NCI-H2227 (cell line): Measurements from ENCODE around the gene TVP23B.
A peak's percentile ranks its signal among the peaks of the same experiment; 100 is the strongest.
"Not testable (repeated sequence)": the region's sequence is repeated elsewhere in the genome, so short reads cannot be mapped to it uniquely, and the experiment has no call there.

Experiments used
- DNase-seq: peaks from one replicate; lab custom pipeline; 2025; ENCODE audit not compliant: unreplicated experiment; lab: John Stamatoyannopoulos, UW

The TVP23B gene

GRCh38 chr17:18780991-18781718, at the start of gene TVP23B:
TSS of gene TVP23B (plus strand) at chr17:18781183. CDS start at chr17:18781294, 111 bp downstream.
- DNase-seq, result peak; percentile 93

- not testable (repeated sequence) for DNase-seq
Measured at GRCh38 chr17:18732438-18732837, 48.5 kb upstream of the TVP23B start.

GRCh38 chr17:18733350-18733749, 47.6 kb upstream of the TVP23B start:
- not testable (repeated sequence) for DNase-seq

GRCh38 chr17:18739616-18740391, 41.2 kb upstream of the TVP23B start:
- DNase-seq, result not testable (repeated sequence)

GRCh38 chr17:18741228-18741627, 39.8 kb upstream of the TVP23B start:
- DNase-seq, result not testable (repeated sequence)

- DNase-seq, result not testable (repeated sequence)
Measured at GRCh38 chr17:18743699-18744421, 37.1 kb upstream of the TVP23B start, which contains the start of gene FBXW10. TSS of gene FBXW10 (plus strand) at chr17:18744054. CDS start at chr17:18744245, 191 bp downstream.

GRCh38 chr17:18744726-18745125, 36.3 kb upstream of the TVP23B start:
- DNase-seq, result not testable (repeated sequence)

- DNase-seq, result not testable (repeated sequence)
Measured at GRCh38 chr17:18746551-18746950, 34.4 kb upstream of the TVP23B start.

GRCh38 chr17:18747501-18747900, 33.5 kb upstream of the TVP23B start:
- DNase-seq, result not testable (repeated sequence)

- DNase-seq, result not testable (repeated sequence)
Measured at GRCh38 chr17:18750242-18750641, 30.7 kb upstream of the TVP23B start.

GRCh38 chr17:18753829-18754409, 27.1 kb upstream of the TVP23B start:
- not testable (repeated sequence) for DNase-seq

GRCh38 chr17:18755969-18756368, 25.0 kb upstream of the TVP23B start:
- not testable (repeated sequence) for DNase-seq

- not testable (repeated sequence) for DNase-seq
Measured at GRCh38 chr17:18757368-18758044, 23.5 kb upstream of the TVP23B start.

GRCh38 chr17:18758344-18758743, 22.6 kb upstream of the TVP23B start:
- DNase-seq, result not testable (repeated sequence)

GRCh38 chr17:18760221-18760620, 20.8 kb upstream of the TVP23B start:
- not testable (repeated sequence) for DNase-seq

GRCh38 chr17:18770572-18770971, 10.4 kb upstream of the TVP23B start:
- not testable (repeated sequence) for DNase-seq

GRCh38 chr17:18771066-18771465, 9.9 kb upstream of the TVP23B start:
- not testable (repeated sequence) for DNase-seq

- DNase-seq, result no peak
Measured at GRCh38 chr17:18772471-18772870, 8.5 kb upstream of the TVP23B start.

- DNase-seq, result not testable (repeated sequence)
Measured at GRCh38 chr17:18781805-18782204, 822 bp downstream of the TVP23B start.

GRCh38 chr17:18785933-18786332, 5.0 kb downstream of the TVP23B start:
- DNase-seq, result not testable (repeated sequence)
